ENCODE data around the gene ZDHHC6. TPM values are rescaled to one million over a fixed set of nuclear protein-coding genes. Genes with fewer than 3 reads are reported as not detected.

The ZDHHC6 gene
- total RNA-seq, 6 donors from 2014 or later: 18.6 to 57.6 (median 32.2) TPM

DNA sequence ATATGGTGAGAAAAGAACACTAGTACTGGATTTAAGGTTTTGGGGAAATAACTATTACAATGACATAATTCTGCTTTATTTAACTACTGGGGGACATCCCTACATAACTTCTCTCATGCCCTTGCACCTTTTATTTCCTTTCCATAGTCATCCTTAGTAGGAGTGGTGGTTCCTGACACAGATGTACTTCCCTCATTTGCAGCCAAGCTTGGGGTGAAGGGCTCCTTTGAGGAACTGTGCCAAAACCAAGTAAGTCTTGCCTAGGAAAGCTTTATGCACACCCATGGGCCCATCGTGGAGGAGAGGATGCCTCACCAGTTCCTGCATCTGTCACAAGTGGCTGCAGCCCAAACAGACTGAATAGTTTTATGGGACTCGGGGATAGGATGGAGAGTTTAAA, 20.6 kb downstream of the ZDHHC6 start:
- 74 to 79% methylated on average over 2 of the region's 2 CpGs for WGBS, 2 donors
- no peak for TF ChIP-seq POLR2AphosphoS5 (IDR thresholded peaks at IDR 0.05)
- TF ChIP-seq POLR2A (IDR thresholded peaks at IDR 0.05): no peak
- TF ChIP-seq, protein P1, sequence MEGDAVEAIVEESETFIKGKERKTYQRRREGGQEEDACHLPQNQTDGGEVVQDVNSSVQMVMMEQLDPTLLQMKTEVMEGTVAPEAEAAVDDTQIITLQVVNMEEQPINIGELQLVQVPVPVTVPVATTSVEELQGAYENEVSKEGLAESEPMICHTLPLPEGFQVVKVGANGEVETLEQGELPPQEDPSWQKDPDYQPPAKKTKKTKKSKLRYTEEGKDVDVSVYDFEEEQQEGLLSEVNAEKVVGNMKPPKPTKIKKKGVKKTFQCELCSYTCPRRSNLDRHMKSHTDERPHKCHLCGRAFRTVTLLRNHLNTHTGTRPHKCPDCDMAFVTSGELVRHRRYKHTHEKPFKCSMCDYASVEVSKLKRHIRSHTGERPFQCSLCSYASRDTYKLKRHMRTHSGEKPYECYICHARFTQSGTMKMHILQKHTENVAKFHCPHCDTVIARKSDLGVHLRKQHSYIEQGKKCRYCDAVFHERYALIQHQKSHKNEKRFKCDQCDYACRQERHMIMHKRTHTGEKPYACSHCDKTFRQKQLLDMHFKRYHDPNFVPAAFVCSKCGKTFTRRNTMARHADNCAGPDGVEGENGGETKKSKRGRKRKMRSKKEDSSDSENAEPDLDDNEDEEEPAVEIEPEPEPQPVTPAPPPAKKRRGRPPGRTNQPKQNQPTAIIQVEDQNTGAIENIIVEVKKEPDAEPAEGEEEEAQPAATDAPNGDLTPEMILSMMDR (IDR thresholded peaks at IDR 0.05): no peak
- no peak for TF ChIP-seq EP300 (IDR thresholded peaks at IDR 0.05)
- H3K4me1 ChIP-seq: no peaks in the 10 kb centered on the region
- no peak for DNase-seq
- no peaks in the 10 kb centered on the region for H3K9me3 ChIP-seq
- peaks cover 12 to 93% (median 68%) of the 10 kb centered on the region in 4 donors for H3K36me3 ChIP-seq
- no peak overlapping the region for H3K27ac ChIP-seq
- H3K27me3 ChIP-seq: no peaks in the 10 kb centered on the region
- H3K4me3 ChIP-seq: no peak overlapping the region
- no peak for ATAC-seq (ENCODE audit: low FRiP score in 2 of 2)

DNA sequence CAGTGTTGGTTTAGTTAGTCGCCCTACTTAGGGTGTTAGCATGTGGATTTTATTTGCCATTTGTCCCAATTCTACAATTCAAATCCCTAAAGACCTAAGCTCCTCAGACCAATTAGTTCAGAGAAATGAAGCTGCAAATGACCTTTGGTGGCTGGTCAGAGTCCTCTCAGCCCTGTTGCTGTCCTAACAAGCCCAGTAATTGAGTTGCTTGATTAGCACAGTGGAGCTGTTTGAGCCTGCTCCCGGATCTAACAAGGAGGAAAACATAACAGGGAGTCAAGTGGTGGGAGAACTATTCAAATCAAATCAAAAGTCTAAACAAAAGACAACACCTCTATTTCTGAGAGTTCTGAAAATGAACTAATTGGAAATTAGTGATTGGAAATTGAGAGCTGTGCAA, 22.1 kb downstream of the ZDHHC6 start:
- Histone ChIP-seq H3K27ac (no peak overlapping the region), H3K9me3 (no peaks in the 10 kb centered on the region), H3K27me3 (no peaks in the 10 kb centered on the region), H3K4me3 (no peak overlapping the region), H3K4me1 (no peaks in the 10 kb centered on the region), H3K36me3 (peaks cover 12 to 86% (median 57%) of the 10 kb centered on the region in 4 donors)
- no peak for DNase-seq
- TF ChIP-seq EP300 (IDR thresholded peaks at IDR 0.05) (no peak), POLR2AphosphoS5 (IDR thresholded peaks at IDR 0.05) (no peak), POLR2A (IDR thresholded peaks at IDR 0.05) (no peak)
- TF ChIP-seq, protein P1 (IDR thresholded peaks at IDR 0.05): no peak
- no peak for ATAC-seq (ENCODE audit: low FRiP score in 2 of 2)
- 68 to 82% methylated on average over 2 of the region's 2 CpGs for WGBS, 2 donors

DNA sequence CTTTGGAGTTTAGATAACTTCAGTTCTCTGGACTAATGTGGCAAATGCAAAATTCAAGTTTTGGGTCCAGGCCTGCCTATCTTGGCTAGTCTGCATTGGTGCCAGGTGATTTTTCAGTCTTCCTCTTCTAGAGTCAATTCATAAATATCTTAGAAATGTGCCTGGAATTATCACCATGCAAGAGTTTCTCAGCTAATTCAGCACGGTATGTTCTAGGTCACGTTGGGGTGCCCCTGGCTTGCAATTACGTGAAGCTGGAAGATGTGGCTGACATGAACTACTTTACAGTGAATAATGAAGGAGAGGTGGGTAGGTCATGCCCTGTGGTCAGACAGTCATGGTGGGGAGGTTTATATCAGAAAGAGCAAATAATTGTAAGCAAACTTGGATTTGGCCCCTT, 25.0 kb downstream of the ZDHHC6 start:
- 90 to 94% methylated on average over 3 of the region's 3 CpGs for WGBS, 2 donors
- Histone ChIP-seq H3K27me3 (no peaks in the 10 kb centered on the region), H3K4me3 (no peak overlapping the region), H3K36me3 (peaks cover 14 to 72% (median 58%) of the 10 kb centered on the region in 4 donors), H3K4me1 (no peaks in the 10 kb centered on the region), H3K27ac (no peak overlapping the region), H3K9me3 (no peaks in the 10 kb centered on the region)
- DNase-seq (no peak), ATAC-seq (ENCODE audit: low FRiP score in 2 of 2) (no peak)
- TF ChIP-seq POLR2A (IDR thresholded peaks at IDR 0.05): no peak
- TF ChIP-seq POLR2AphosphoS5 (IDR thresholded peaks at IDR 0.05): no peak
- no peak for TF ChIP-seq EP300 (IDR thresholded peaks at IDR 0.05)
- TF ChIP-seq, protein P1 (IDR thresholded peaks at IDR 0.05): no peak

DNA sequence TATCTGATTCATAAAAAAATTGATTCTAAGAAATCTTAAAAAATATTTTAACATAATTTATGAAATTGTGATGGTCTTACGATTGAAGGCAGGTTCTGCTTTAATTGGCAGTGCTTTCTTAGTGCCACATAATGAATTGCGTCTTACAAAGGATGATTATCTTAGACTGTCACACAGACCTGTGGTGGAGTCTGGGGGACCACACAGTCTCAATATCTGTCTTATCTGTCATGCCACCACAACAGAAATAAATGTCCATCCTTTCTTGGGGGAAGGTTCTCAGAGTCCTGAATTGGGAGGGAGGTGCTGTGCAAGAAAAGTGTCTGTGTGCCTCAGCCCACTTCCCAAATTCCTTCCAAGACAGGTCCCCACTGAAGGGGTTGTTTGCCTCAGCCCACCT, 34.0 kb downstream of the ZDHHC6 start:
- DNase-seq (no peak), ATAC-seq (ENCODE audit: low FRiP score in 2 of 2) (no peak)
- no peaks in the 10 kb centered on the region for H3K27me3 ChIP-seq
- no peaks in the 10 kb centered on the region for H3K4me1 ChIP-seq
- H3K36me3 ChIP-seq: peaks cover 2 to 90% (median 58%) of the 10 kb centered on the region in 4 donors
- TF ChIP-seq EP300 (IDR thresholded peaks at IDR 0.05) (no peak), POLR2AphosphoS5 (IDR thresholded peaks at IDR 0.05) (no peak), POLR2A (IDR thresholded peaks at IDR 0.05) (no peak)
- TF ChIP-seq, protein P1 (IDR thresholded peaks at IDR 0.05): no peak
- no peaks in the 10 kb centered on the region for H3K9me3 ChIP-seq
- 96 to 99% methylated on average over 2 of the region's 2 CpGs for WGBS, 2 donors
- no peak overlapping the region for H3K27ac ChIP-seq
- H3K4me3 ChIP-seq: no peak overlapping the region

DNA sequence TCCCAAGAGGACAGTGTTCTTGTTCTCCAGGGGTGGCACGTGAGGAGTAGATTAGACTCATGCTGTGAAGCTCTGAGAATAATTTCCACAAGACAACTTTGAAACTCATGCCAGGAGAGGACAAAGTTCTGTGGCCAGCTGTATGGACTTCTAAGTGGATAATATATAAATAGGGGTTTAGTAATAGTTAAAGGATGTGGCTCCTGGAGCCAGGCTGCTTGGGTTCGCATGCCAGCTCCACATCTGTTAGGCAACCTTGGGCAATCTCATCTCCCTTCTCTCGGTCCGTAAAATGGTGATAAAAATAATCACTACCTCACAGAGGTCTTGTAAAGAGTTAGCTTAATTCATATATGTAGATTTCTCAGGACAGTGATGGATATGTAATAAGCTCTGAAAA, 37.0 kb downstream of the ZDHHC6 start:
- no peak for ATAC-seq (ENCODE audit: low FRiP score in 2 of 2)

More for the DNA sequence above, 37.0 kb downstream of the ZDHHC6 start:
- H3K36me3 ChIP-seq: peaks cover 2 to 88% (median 51%) of the 10 kb centered on the region in 4 donors
- no peaks in the 10 kb centered on the region for H3K4me1 ChIP-seq
- no peak overlapping the region for H3K27ac ChIP-seq
- no peak for DNase-seq
- no peaks in the 10 kb centered on the region for H3K9me3 ChIP-seq
- H3K27me3 ChIP-seq: no peaks in the 10 kb centered on the region
- TF ChIP-seq, protein P1 (IDR thresholded peaks at IDR 0.05): no peak
- WGBS, 2 donors: 76 to 86% methylated on average over 4 of the region's 4 CpGs
- no peak overlapping the region for H3K4me3 ChIP-seq
